ENCODE measurements around the gene CIAO3.
"Not testable (repeated sequence)": the region's sequence is repeated elsewhere in the genome, so short reads cannot be mapped to it uniquely, and the experiment has no call there.

CIAO3 gene

DNA sequence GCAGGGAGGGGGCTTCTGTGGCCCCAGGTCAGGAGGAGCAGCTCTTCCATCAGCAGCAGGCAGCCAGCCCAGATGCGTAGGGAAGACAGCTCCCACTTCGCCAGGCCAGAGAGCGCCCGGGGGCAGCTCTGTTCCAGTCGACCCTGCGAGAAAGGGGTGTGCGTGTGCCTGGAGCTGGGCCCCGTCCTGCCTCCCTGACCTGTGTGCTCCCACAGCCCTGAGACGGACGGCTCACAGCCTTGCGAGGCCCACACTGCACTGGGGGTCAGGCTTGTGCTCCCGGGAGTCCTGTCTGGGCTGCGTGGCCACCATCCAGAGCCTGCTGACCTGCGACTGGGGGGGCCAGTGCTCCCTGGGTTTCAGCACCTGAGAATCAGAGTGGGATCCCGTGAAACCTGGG, 19.3 kb upstream of the CIAO3 start:
- no peak overlapping the region for H3K4me3 ChIP-seq (ENCODE audit: low read length)

GRCh38 chr16:759110-759910, 18.5 kb upstream of the CIAO3 start:
- no peak overlapping the region for H3K4me3 ChIP-seq (ENCODE audit: low read length)
- TF ChIP-seq ZNF274 (IDR thresholded peaks at IDR 0.05; ENCODE audit: low read depth, low read length) = no peak

More for the DNA sequence above, 19.3 kb upstream of the CIAO3 start:
- no peak for TF ChIP-seq ZNF274 (IDR thresholded peaks at IDR 0.05; ENCODE audit: low read depth, low read length)

DNA sequence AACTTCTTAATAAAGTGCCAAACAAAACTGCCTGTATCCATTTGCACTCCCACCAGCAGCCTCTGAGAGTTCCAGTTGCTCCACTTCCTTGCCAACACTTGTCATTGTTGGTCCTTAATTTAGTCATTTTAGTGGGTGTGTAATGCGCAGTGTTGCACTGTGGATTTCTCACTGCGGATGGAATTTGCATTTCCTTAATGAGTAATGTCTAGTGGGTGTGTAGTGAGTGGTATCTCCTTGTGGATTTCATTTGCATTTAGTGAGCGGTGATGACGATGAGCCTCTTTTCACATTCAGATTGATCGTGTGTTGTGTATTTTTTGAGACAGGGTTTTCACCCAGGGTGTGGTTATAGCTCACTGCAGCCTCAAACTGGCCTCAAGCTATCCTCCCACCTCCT, 15.6 kb upstream of the CIAO3 start:
- no peak overlapping the region for H3K4me3 ChIP-seq (ENCODE audit: low read length)
- TF ChIP-seq ZNF274 (IDR thresholded peaks at IDR 0.05; ENCODE audit: low read depth, low read length) = no peak

DNA sequence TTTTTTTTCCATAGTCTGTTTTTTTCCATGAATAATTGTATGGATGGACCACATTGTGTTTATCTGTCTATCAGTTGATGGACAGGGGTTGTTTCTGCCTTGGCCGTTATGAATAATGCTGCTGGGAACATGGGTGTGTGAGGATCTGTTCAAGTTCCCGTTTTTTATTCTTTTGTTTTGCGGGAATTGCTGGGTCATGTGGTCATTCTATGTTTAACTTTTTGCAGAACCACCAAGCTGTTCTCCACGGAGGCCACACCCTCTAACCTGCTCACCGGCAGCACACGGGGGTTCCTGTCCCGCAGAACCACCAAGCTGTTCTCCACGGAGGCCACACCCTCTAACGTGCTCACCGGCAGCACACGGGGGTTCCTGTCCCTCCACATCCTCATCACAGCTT, 13.9 kb upstream of the CIAO3 start:
- H3K4me3 ChIP-seq (ENCODE audit: low read length) = no peak overlapping the region
- no peak for TF ChIP-seq ZNF274 (IDR thresholded peaks at IDR 0.05; ENCODE audit: low read depth, low read length)

DNA sequence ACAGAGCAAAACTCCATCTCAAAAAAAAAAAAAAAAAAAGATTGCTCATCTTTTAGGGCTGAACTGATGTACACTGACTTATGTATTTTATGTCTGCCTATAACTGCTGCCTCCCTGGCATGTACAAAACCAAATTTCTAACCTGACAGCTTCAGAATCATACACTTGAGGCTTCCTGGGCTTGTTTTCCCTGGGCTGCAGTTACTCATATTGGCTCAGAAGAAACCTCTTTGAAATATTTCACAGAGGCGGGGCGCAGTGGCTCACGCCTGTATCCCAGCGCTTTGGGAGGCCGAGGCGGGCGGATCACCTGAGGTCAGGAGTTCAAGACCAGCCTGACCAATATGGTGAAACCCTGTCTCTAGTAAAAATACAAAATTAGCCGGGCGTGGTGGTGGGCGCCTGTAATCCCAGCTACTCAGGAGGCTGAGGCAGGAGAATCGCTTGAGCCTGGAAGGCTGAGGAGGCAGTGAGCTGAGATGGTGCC, 13.4 kb upstream of the CIAO3 start:
- not testable (repeated sequence) for H3K4me3 ChIP-seq (ENCODE audit: low read length)

GRCh38 chr16:752007-752312, 11.2 kb upstream of the CIAO3 start:
- no peak for TF ChIP-seq ZNF274 (IDR thresholded peaks at IDR 0.05; ENCODE audit: low read depth, low read length)
- H3K4me3 ChIP-seq (ENCODE audit: low read length) = no peak overlapping the region

DNA sequence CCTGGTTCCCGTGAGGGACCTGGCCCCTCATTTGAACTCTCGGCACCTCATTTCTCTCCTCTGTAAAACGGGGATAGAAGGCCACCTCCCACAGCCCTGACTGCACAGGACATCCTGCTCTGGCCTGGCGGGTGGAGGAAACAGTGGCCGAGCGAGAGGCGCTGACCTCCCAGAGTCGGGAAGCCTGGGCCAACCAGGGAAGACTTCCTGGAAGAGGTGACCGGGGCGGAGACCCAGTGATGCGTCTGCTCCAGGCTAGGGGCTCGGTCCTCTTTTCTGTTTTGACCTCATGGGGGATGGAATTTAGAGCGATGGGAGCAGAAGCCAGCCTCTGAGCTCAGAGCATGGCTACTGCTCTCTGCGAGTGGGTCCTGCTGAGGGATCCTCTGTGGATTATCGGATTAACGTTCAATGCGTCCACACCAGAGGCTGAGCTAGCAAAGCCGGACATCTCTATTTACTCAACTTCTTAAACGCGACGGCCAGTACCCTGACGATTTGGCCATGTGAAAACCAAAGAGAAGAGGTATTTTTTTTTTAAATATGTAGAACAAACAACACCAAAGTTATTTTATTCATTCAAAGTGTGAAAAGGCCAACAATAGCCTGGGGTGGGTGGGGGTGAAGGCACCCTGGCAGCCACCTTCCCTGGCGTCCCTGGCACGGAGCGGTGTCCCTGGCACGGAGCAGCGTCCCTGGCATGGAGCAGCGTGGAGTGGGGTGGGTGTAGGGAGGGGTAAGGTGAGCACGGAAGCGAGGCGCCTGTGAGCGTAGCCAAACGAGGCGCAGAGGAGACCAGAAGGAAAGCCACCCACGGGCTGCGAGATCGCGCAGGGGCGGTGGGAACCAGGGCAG, 10.6 kb upstream of the CIAO3 start:
- H3K4me3 ChIP-seq (ENCODE audit: low read length) = no peak overlapping the region
- no peak for TF ChIP-seq ZNF274 (IDR thresholded peaks at IDR 0.05; ENCODE audit: low read depth, low read length)

DNA sequence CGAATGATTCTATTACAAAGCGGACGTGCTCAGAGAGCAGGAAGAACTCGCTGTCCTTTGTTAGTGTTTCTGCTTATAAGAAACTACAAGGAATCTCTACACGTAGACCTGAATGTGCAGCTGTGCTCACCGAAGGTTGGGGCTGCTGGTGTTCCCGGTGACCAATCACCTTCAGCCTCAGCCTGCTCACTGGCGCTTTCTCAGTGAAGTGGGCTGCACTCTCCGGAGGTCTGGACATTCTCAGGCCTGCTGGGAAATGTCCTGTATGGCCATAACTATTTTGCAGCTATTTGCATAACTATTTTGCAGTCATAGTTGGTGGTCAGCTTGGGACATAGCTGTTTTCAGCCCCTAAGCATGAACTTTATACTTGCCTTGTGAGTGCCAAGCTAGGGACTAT, 9.7 kb upstream of the CIAO3 start:
- no peak overlapping the region for H3K4me3 ChIP-seq (ENCODE audit: low read length)
- no peak for TF ChIP-seq ZNF274 (IDR thresholded peaks at IDR 0.05; ENCODE audit: low read depth, low read length)

- H3K4me3 ChIP-seq (ENCODE audit: low read length) = no peak overlapping the region
- no peak for TF ChIP-seq ZNF274 (IDR thresholded peaks at IDR 0.05; ENCODE audit: low read depth, low read length)
Observed at GRCh38 chr16:749010-749409, 8.2 kb upstream of the CIAO3 start.

- no peak overlapping the region for H3K4me3 ChIP-seq (ENCODE audit: low read length)
- TF ChIP-seq ZNF274 (IDR thresholded peaks at IDR 0.05; ENCODE audit: low read depth, low read length) = no peak
Observed at GRCh38 chr16:747978-748746, 7.4 kb upstream of the CIAO3 start.

- no peak for TF ChIP-seq ZNF274 (IDR thresholded peaks at IDR 0.05; ENCODE audit: low read depth, low read length)
Observed at GRCh38 chr16:746637-747036, 5.8 kb upstream of the CIAO3 start.

DNA sequence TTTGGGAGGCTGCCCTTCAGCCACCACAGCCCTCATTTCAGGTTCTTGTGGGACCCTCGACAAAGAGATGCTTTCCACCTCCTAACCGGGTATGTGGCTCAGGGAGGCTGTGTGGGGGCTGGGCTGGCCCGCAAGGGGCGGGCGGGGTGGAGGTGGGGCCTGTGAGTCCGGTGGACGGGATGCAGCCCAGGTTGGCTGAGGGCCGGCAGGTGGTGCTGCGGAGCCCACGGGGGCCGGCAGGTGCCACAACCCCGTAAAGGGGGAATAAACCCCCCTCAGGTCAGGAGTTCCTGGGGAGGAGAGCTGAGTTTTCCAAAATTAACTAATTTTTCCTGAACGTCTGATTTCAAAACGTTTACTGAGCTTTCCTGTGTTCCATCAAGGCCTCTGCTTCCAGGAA, 4.9 kb upstream of the CIAO3 start:
- no peak for TF ChIP-seq ZNF274 (IDR thresholded peaks at IDR 0.05; ENCODE audit: low read depth, low read length)
- no peak overlapping the region for H3K4me3 ChIP-seq (ENCODE audit: low read length)

More at GRCh38 chr16:746637-747036, 5.8 kb upstream of the CIAO3 start:
- H3K4me3 ChIP-seq (ENCODE audit: low read length) = no peak overlapping the region

- no peak overlapping the region for H3K4me3 ChIP-seq (ENCODE audit: low read length)
- no peak for TF ChIP-seq ZNF274 (IDR thresholded peaks at IDR 0.05; ENCODE audit: low read depth, low read length)
Observed at GRCh38 chr16:743794-744500, 3.1 kb upstream of the CIAO3 start.

DNA sequence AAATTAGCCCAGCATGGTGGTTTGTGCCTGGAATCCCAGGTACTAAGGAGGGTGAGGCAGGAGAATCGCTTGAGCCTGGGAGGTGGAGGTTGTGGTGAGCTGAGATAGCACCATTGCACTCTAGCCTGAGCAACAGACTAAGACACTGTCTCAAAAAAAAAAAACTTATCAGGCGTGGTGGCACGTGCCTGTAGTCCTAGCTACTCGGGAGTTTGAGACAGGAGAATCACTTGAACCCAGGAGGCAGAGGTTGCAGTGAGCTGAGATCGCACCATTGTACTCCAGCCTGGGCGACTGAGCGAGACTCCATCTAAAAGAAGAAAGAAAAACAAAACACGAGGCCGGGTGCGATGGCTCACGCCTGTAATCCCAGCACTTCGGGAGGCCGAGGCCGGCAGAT, 2.1 kb upstream of the CIAO3 start:
- not testable (repeated sequence) for H3K4me3 ChIP-seq (ENCODE audit: low read length)

All from GM08714 (cell line).